Effector CD8-positive, alpha-beta T cell (primary cell): ENCODE data around the gene KIF3B.
"Not testable (repeated sequence)": the region's sequence is repeated elsewhere in the genome, so short reads cannot be mapped to it uniquely, and the experiment has no call there.

Experiments
- DNase-seq: peaks from one replicate; lab custom pipeline; 2025; lab: John Stamatoyannopoulos, UW

KIF3B gene

DNA sequence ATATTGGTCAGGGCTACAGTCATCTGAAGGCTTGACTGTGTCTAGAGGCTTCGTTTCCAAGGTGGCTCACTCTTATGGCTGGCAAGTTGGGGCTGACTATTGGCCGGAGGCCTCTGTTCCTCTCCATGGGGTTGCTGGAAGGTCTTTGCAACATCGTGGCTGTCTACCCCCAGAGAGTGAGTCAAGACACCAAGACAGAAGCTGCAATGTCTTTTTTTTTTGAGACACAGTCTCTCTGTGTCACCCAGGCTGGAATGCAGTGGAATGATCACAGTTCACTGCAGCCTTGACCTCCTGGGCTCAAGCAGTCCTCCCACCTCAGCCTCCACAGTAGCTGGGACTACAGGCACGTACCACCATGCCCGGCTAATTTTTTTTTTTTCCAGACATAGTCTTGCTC lies 29.4 kb upstream of the KIF3B start:
- no peak for DNase-seq

DNA sequence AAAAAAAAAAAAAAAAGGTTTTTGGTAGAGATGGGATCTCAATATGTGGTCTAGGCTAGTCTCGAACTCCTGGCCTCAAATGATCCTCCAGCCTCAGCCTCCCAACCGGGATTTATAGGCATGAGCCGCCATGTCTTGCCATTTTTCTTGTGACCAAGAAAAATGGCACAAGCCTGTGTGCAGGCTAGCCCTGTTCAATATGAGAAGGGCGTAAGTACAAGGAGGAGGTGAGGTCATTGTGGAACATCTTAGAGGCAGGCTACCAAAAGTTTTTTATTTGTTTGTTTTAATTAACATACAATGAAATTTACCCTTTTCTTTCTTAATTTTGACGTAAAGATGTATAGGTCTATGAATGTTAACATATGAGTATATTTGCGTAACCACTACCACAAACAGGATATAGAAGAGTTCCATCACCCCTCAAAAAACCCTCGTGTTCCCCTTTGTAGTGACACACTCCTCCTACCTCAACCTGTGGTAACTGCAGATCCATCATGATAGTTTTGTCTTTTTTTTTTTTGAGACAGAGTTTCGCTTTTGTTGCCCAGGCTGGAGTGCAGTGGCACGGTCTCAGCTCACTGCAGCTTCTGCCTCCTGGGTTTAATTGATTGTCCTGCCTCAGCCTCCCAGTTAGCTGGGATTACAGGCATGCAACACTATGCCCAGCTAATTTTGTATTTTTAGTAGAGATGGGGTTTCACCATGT lies 28.3 kb upstream of the KIF3B start:
- peak; percentile 7 for DNase-seq

DNA sequence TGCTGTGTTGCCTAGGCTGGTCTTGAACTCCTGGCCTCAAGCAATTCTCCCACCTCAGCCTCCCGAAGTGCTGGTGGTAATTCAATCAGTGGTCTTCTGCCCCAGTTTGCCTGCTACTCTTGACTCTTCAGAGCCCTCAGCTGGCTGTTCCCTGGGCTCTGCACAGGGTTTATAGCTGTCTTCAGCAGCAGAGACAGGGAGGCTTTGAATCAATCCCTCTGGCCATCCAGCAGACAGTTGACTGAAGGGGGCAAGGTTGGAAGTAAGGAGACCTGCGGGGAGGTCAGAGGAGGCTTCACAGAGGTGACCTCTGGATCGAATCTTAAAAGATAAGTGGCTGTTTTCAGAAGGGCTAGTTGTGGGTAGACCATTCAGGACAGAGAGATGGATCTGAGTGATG lies 26.0 kb upstream of the KIF3B start:
- no peak for DNase-seq

DNA sequence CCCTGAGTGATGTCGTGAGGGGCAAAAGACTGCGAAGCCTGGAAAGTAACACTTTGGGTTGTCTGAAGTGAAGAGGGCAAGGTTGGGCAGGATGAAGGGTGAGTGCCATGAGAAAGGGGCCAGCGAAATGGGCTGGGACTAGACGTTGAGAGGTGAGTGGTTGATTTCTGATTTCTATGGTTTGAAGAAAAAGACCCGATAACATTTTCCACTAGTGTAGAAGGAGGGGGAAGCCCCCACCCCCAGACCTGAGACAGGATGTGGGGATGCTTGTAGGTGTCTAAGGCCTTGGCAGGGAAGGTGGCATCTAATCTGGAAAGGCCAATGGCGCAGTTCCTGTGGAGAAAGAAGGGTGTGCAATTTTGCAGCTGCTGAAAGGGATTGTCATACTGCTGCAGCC lies 25.3 kb upstream of the KIF3B start:
- DNase-seq = no peak

- DNase-seq = not testable (repeated sequence)
Measured at GRCh38 chr20:32260973-32261372, 16.5 kb upstream of the KIF3B start.

DNA sequence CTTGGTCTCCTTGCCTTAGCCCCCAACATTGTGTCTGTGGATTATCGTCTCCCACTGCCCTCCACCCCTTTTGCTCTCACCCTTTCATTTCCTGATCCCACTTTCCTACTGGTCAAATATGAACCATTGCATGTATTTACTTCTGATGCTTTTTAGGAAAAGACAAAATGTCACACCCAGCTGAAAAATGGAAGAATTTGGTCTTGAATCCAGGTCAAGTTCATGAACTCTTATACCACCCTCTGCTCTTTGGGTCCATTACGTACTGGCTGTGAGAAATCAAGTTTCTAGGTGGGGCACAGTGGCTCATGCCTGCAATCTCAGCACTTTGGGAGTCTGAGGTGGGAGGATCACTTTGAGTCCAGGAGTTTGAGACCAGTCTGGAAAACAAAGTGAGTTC lies 15.8 kb upstream of the KIF3B start:
- DNase-seq = no peak

DNA sequence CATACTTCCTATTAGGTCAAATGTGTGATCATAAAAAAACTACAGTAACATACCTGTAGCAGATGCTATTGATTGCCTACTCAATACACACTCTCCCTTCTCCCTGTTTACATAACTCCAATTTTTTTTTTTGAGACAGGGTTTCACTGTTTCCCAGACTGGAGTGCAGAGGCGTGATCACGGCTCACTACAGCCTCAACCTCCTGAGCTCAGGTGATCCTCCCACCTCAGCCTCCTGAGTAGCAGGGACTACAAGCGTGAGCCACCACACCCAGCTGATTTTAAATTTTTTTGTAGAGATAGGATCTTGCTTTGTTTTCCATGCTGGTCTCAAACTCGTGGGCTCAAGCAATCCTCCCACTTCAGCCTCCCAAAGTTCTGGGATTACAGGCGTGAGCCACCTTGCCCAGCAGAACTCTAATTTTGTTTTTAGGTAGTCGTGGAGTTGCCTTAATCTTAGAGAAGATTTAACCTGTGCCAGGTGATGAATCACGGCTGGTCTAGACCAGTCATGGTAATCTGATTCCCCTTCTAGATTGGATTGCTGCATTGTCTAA lies 14.0 kb upstream of the KIF3B start:
- no peak for DNase-seq

DNA sequence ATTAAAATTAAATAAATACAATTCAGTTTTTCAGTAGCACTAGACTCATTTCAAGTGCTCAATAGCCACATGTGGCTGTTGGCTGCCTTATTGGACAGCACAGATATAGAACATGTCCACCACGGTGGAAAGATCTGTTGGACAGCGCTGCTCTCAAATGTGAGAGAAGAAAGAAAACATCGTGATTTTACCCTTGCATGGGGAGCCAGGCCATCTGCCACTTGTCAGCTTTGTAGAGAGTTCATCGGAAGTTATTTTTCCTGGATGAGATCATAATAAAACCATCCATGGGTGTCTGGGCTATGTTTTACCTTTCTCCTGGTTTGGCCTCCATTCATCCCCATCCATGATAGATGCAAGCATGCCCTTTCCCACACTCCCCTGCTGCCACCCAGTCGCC lies 5.8 kb upstream of the KIF3B start:
- no peak for DNase-seq

DNA sequence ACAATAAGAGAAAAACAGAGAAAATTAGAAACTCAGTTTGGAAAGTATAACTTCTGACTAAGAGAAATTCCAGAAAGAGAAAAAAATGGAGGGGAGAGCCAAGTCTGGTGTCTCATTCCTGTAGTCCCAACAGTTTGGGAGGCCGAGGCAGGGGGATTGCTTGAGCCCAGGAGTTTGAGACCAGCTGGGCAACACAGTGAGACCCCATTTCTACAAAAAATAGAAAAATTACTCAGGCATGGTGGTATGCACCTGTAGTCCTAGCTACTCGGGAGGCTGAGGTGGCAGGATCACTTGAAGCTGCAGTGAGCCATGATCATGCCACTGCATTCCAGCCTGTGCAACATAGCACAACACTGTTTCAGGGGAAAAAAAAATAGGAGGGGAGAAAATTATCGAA lies 3.1 kb upstream of the KIF3B start:
- no peak for DNase-seq

DNA sequence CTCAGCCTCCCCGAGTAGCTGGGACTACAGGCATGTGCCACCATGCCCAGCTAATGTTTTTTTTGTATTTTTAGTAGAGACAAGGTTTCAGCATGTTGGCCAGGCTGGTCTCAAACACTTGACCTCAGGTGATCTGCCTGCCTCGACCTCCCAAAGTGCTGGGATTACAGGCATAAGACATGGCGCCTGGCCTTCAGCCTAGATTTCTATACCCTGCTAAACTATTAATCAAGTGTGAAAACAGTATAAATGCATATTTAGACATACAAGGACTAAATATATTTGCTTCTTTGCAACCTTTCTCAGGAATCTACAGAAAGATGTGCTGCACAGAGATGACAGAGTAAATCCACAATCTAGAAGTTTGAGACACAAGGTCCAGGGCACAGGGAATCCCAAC lies 2.3 kb upstream of the KIF3B start:
- not testable (repeated sequence) for DNase-seq

DNA sequence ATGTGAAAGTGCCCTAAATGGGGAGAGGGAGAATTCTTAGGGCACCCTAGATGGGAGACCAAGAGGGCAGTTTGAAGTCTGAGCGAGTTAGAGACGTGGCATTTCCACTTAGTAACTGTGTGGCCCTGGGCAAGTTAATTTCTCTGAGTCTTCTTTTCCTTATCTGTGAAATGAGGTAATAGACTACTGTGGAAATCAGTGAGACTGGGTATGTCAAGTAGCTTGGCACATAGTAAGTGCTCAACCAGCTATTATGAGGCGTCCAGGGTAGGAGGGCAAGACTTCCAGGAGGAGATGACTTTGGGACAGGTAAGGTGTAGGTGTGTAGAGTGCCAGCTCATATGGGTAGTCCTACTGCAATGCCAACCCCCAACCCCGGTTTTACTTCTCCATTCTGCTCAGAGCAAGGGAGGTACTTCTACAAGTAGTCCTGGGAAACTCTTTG lies 770 bp downstream of the KIF3B start:
- DNase-seq = no peak

GRCh38 chr20:32281711-32282110 lies 4.3 kb downstream of the KIF3B start:
- no peak for DNase-seq

- DNase-seq = no peak
Measured at GRCh38 chr20:32282461-32282860, 5.0 kb downstream of the KIF3B start.

DNA sequence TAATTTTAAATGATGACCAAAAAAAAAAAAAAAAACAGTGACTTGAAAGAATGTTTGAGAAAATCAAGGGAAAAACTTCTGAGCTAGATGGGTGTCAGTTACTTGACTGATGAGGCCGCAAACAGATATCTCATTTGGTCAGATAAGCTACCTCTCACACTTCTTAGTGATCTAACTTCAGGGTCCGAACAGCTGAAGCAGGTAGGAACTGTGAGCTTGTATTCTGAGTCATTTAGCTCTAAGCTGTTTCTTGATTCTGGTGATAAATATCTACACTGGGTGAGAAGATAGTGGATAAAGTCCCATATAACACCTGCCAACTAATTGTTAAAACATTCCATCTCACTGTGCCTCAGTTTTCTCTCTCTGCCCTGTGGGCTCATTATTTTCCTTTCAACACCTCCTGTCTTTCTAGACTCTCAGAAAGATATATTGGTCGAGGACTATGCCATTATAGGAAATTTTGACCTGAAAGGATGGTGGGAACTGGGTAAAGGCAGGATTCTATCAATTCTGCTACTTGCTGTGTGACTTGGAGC lies 7.7 kb downstream of the KIF3B start:
- DNase-seq = no peak

- DNase-seq = no peak
Measured at GRCh38 chr20:32285621-32286371, 8.3 kb downstream of the KIF3B start.

DNA sequence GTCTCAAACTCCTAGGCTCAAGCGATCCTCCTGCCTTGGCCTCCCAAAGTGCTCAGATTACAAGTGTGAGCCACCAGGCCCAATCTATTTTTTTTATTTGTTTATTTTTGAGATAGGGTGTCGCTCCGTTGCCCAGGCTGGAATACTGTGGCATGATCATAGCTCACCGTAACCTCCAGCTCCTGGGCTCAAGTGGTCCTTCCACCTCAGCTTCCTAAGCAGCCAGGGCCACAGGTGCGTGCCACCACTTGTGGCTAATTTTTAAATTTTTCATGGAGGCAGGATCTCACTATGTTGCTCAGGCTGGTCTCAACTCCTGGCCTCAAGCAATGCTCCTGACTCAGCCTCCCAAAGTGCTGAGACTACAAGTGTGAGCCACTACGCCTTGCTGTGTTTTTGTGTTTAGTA lies 9.8 kb downstream of the KIF3B start:
- DNase-seq = no peak

GRCh38 chr20:32288225-32288849 lies 10.9 kb downstream of the KIF3B start:
- DNase-seq = no peak

DNA sequence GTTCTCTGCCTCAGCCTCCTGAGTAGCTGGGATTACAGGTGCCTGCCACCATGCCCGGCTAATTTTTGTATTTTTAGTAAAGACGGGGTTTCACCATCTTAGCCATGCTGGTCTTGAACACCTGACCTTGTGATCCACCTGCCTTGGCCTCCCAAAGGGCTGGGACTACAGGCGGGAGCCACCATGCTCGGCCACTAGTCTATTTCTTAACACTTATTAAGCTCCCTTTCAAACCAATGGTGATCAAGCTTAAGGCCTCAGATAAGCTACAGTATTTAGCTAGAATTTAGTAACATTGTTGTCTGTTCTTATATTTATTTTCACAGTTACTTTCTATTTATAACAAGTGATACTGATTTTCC lies 11.8 kb downstream of the KIF3B start:
- not testable (repeated sequence) for DNase-seq

DNA sequence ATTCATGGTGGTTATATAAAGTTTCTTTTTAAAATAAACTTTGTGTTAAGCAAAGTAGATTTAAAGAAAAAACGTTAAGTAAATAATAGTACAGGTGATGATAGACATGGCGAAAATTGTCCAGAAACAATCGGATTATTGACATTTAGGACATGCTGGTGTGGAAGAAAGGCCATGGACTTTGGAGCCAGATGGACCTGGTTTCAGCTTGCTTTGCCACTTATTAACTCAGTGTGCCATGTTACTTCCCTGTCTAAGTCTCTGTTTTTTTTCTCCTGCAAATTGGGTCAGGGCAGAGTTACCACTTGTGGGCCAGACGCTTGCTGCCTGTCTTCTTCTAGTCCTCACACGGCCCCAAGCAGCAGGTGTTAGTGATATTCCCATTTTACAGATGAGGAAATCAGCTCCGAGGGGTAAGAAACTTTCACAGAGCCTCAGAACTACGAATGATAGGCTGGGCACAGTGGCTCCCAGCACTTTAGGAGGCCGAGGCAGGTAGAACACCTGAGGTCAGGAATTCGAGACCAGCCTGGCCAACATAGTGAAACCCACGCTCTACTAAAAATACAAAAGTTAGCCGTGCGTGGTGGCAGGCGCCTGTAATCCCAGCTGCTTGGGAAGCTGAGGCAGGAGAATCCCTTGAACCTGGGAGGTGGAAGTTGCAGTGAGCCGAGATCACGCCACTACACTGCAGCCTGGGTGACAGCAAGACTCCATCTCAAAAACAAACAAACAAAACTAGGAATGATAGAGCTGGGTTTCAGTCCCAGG lies 12.4 kb downstream of the KIF3B start:
- no peak for DNase-seq

DNA sequence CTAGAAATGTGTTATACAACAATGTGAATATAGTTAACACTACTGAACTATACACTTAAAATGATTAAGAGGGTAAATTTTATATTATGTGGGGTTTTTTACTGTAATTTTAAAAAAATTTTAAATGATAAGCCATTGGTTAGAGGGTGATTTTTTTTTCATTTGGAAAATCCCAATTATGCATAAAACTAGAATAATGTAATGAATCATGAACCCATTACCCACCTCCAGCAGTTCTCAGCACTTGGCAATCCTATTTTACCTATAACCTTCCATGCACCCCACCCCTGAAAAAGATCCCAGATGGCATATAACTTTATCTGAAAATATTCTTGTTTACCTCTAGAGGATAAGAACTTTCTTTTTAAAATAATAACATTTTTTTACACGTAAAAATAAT lies 13.7 kb downstream of the KIF3B start:
- no peak for DNase-seq

GRCh38 chr20:32292548-32292947 lies 15.1 kb downstream of the KIF3B start:
- no peak for DNase-seq

- no peak for DNase-seq
Measured at GRCh38 chr20:32294071-32294470, 16.6 kb downstream of the KIF3B start.
